ENCODE measurements around the gene OLIG1.

GRCh38 chr21:33099131-33099530, 29.2 kb downstream of the OLIG1 start:
- TF ChIP-seq POLR2A (IDR thresholded peaks at IDR 0.05) (no peak), CTCF (IDR thresholded peaks at IDR 0.05) (no peak), EP300 (IDR thresholded peaks at IDR 0.05) (no peak)
